Neutrophil (primary cell): ENCODE data around the gene MYBPC2.

ENCODE experiments used
- H3K27ac ChIP-seq: fragments of 200-600 bp; sonication (generic); 2 replicates; pipeline ENCODE4 v1.5.1; 2016; ENCODE audit warnings: mild to moderate bottlenecking, moderate library complexity
- H3K27me3 ChIP-seq: fragments of 200-600 bp; sonication (generic); 2 replicates; pipeline ENCODE4 v1.6.0; 2016; ENCODE audit warnings: mild to moderate bottlenecking
- H3K36me3 ChIP-seq: fragments of 200-600 bp; sonication (generic); 2 replicates; pipeline ENCODE4 v1.5.1; 2017
- H3K4me1 ChIP-seq, 2 experiments: fragments of 200-600 bp in 1 of 2; sonication (generic) in 1 of 2; 1 replicate in 1 of 2; 2 replicates in 1 of 2; pipeline versions ENCODE4 v1.5.1 to v1.6.1; 2013 to 2016; ENCODE audit warnings: low read depth in 1 of 2, low read length in 1 of 2, mild to moderate bottlenecking in 1 of 2, moderate library complexity in 1 of 2; ENCODE audit not compliant: control insufficient read depth in 1 of 2, insufficient read depth in 1 of 2
- H3K4me3 ChIP-seq, 2 experiments: fragments of 200-600 bp in 1 of 2; sonication (generic) in 1 of 2; 1 replicate in 1 of 2; 2 replicates in 1 of 2; pipeline ENCODE4 v1.5.1; 2013 to 2016; ENCODE audit warnings: low read depth in 1 of 2, low read length in 1 of 2, mild to moderate bottlenecking in 1 of 2, moderate library complexity in 1 of 2
- H3K9me3 ChIP-seq: fragments of 200-600 bp; sonication (generic); 2 replicates; pipeline ENCODE4 v1.5.1; 2016
- TF ChIP-seq, protein P1 (sequence below): fragments of 200-600 bp; sonication (generic); IDR thresholded peaks from 2 replicates; pipeline ENCODE4 v1.5.1; 2016; ENCODE audit warnings: antibody characterized with exemption

MYBPC2 gene

DNA sequence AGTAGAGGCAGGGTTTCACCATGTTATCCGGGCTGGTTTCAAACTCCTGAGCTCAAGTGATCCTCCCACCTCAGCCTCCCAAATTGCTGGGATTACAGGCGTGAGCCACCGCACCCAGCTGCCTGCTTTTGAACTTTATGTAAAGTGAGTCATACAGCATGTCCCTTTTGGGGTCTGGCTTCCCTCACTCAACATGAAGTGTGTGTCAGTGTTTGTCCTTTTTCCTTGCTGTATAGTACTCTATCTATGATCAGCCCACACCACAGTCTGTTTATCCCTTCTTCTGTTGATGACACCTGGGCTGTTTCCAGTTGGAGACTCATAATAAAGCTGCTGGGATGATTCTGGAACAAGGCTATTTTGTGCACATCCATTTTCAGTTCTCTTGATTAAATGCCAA, 11.9 kb upstream of the MYBPC2 start:
- TF ChIP-seq, protein P1, sequence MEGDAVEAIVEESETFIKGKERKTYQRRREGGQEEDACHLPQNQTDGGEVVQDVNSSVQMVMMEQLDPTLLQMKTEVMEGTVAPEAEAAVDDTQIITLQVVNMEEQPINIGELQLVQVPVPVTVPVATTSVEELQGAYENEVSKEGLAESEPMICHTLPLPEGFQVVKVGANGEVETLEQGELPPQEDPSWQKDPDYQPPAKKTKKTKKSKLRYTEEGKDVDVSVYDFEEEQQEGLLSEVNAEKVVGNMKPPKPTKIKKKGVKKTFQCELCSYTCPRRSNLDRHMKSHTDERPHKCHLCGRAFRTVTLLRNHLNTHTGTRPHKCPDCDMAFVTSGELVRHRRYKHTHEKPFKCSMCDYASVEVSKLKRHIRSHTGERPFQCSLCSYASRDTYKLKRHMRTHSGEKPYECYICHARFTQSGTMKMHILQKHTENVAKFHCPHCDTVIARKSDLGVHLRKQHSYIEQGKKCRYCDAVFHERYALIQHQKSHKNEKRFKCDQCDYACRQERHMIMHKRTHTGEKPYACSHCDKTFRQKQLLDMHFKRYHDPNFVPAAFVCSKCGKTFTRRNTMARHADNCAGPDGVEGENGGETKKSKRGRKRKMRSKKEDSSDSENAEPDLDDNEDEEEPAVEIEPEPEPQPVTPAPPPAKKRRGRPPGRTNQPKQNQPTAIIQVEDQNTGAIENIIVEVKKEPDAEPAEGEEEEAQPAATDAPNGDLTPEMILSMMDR: no peak
- H3K9me3 ChIP-seq: no peaks in the 10 kb centered on the region
- H3K36me3 ChIP-seq: no peaks in the 10 kb centered on the region
- H3K4me3 ChIP-seq: no peak overlapping the region
- H3K27ac ChIP-seq: no peak overlapping the region
- H3K27me3 ChIP-seq: peaks cover 39% of the 10 kb centered on the region
- H3K4me1 ChIP-seq: peaks cover 5 to 6% of the 10 kb centered on the region in 2 experiments

GRCh38 chr19:50422397-50423278, 10.1 kb upstream of the MYBPC2 start:
- Histone ChIP-seq H3K27ac (no peak overlapping the region), H3K4me3 (no peak overlapping the region), H3K36me3 (no peaks in the 10 kb centered on the region), H3K9me3 (no peaks in the 10 kb centered on the region), H3K4me1 (peaks cover 0 to under 1% of the 10 kb centered on the region in 2 experiments), H3K27me3 (peaks cover 34% of the 10 kb centered on the region)
- TF ChIP-seq, protein P1: no peak

GRCh38 chr19:50423279-50424113, 9.2 kb upstream of the MYBPC2 start:
- H3K27me3 ChIP-seq: peaks cover 25% of the 10 kb centered on the region
- no peak overlapping the region for H3K27ac ChIP-seq

GRCh38 chr19:50425581-50425980, 7.1 kb upstream of the MYBPC2 start:
- H3K27ac ChIP-seq: no peak overlapping the region
- no peaks in the 10 kb centered on the region for H3K36me3 ChIP-seq
- no peaks in the 10 kb centered on the region for H3K9me3 ChIP-seq
- H3K4me1 ChIP-seq: peaks cover 6 to 10% of the 10 kb centered on the region in 2 experiments
- H3K4me3 ChIP-seq: no peak overlapping the region
- peaks cover 5% of the 10 kb centered on the region for H3K27me3 ChIP-seq
- TF ChIP-seq, protein P1: no peak

More at GRCh38 chr19:50423279-50424113, 9.2 kb upstream of the MYBPC2 start:
- H3K36me3 ChIP-seq: no peaks in the 10 kb centered on the region
- no peaks in the 10 kb centered on the region for H3K9me3 ChIP-seq
- H3K4me3 ChIP-seq: no peak overlapping the region
- TF ChIP-seq, protein P1: no peak
- H3K4me1 ChIP-seq: peaks cover 5 to 9% of the 10 kb centered on the region in 2 experiments

DNA sequence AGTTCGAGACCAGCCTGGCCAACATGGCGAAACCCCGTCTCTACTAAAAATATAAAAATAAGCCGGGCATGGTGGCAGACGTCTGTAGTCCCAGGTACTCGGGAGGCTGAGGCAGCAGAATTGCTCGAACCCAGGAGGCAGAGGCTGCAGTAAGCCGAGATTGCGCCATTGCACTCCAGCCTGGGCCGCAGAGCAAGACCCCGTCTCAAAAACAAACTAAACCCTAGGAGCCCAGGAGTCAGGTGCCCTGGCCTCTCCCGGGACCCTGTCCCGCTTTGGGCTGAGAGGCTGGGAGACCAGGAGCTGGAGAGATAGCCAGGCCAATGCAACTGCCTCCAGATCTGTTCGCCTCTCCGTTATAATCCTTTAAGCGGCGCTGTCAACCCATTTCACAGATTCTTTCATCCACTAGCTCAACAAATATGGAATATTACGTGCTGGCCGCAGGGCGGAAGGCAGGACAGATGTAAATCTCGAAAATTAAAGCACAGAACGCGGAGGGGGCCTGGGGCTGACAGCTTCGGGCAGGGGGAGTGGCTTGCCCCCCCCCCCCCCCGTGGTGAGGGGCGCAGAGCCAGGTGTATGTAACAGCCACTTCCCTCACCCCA, 5.3 kb upstream of the MYBPC2 start:
- no peaks in the 10 kb centered on the region for H3K9me3 ChIP-seq
- peak overlapping the region; percentile 12 for H3K27ac ChIP-seq
- peaks cover 17 to 25% of the 10 kb centered on the region in 2 experiments for H3K4me1 ChIP-seq
- TF ChIP-seq, protein P1: no peak
- H3K4me3 ChIP-seq: peak overlapping the region; percentile 43 to 46
- H3K36me3 ChIP-seq: no peaks in the 10 kb centered on the region
- peaks cover 6% of the 10 kb centered on the region for H3K27me3 ChIP-seq
